HFF-Myc (cell line): ENCODE results near the gene GALNT2.

Experiments used
- DNase-seq: peaks from one replicate; pipeline ENCODE4 v3.0.0-alpha.2; 2011; ENCODE audit warnings: low read depth; ENCODE audit errors: extremely low read depth
- H3K4me3 ChIP-seq: replicated peaks from 2 replicates; pipeline ENCODE4 v1.5.1; 2011; ENCODE audit warnings: low read depth, mild to moderate bottlenecking, control low read depth, low read length
- TF ChIP-seq, protein P1 (sequence below): IDR thresholded peaks from 2 replicates; pipeline ENCODE4 v1.5.1; 2012; ENCODE audit warnings: mild to moderate bottlenecking, low read depth, low read length, control low read depth; ENCODE audit errors: missing control alignments

Gene GALNT2

DNA sequence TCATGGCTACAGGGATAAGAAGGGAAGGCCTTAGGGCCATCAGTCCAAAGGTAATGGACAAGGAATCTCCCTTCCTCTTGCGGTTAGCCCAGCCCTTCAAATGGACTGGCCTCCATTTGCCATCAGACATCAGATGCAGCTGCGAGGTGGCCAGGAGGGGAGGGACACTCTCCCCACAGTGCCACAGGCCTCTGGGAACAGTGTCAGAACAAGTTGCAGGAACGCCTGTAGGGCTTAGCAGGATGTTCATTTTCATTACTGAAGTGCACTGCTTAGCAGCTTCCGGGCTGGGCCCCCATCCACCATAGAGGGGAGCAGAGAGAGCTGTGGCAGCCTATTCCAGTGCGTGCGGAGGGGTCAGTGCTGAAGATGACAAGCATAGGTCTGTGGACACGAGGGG is 127.5 kb downstream of the GALNT2 start:
- DNase-seq: no peak
- TF ChIP-seq, protein P1, sequence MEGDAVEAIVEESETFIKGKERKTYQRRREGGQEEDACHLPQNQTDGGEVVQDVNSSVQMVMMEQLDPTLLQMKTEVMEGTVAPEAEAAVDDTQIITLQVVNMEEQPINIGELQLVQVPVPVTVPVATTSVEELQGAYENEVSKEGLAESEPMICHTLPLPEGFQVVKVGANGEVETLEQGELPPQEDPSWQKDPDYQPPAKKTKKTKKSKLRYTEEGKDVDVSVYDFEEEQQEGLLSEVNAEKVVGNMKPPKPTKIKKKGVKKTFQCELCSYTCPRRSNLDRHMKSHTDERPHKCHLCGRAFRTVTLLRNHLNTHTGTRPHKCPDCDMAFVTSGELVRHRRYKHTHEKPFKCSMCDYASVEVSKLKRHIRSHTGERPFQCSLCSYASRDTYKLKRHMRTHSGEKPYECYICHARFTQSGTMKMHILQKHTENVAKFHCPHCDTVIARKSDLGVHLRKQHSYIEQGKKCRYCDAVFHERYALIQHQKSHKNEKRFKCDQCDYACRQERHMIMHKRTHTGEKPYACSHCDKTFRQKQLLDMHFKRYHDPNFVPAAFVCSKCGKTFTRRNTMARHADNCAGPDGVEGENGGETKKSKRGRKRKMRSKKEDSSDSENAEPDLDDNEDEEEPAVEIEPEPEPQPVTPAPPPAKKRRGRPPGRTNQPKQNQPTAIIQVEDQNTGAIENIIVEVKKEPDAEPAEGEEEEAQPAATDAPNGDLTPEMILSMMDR: no peak
- H3K4me3 ChIP-seq: no peak overlapping the region

DNA sequence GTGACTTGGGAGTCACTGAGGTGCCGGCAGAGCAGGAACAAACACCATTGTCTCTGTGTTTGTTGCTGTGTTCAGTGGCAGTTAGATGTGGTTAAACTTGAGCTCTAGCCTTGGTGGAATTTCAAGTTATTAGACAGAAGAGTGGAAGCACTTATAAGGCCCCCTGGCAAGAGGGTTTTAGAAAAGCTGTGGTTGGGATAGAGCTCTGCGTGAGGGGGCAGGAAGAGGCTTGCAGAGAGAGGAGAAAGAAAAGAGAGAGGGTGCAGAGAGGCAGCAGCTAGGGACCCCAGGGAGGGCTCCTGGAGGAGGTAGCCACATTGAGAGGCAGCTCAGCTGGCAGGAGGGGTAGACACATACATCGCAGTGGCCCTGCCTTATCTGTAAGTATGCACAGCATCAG is 128.2 kb downstream of the GALNT2 start:
- TF ChIP-seq, protein P1: no peak

DNA sequence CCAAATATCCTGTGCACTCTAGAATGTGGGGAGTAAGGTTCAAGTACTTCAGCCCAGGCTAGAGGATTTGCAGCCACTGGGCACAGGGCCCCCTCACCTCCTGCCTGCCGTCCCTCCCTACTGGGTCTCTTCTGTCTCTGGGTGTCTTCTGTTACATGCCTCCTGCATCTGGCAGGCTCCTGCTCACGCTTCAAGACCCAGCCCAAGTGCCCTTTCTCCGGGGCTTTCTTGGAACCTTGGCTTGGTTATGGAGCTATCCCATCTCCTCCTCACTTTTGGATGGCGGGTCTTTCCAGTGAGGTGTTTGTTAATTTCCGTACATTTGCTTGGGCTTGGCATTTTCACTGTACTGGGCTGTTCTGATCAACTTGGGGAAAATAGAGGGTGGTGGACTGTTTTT is 129.0 kb downstream of the GALNT2 start:
- DNase-seq: no peak
- TF ChIP-seq, protein P1: no peak
- H3K4me3 ChIP-seq: no peak overlapping the region

More for the DNA sequence above, 128.2 kb downstream of the GALNT2 start:
- DNase-seq: no peak
- no peak overlapping the region for H3K4me3 ChIP-seq

DNA sequence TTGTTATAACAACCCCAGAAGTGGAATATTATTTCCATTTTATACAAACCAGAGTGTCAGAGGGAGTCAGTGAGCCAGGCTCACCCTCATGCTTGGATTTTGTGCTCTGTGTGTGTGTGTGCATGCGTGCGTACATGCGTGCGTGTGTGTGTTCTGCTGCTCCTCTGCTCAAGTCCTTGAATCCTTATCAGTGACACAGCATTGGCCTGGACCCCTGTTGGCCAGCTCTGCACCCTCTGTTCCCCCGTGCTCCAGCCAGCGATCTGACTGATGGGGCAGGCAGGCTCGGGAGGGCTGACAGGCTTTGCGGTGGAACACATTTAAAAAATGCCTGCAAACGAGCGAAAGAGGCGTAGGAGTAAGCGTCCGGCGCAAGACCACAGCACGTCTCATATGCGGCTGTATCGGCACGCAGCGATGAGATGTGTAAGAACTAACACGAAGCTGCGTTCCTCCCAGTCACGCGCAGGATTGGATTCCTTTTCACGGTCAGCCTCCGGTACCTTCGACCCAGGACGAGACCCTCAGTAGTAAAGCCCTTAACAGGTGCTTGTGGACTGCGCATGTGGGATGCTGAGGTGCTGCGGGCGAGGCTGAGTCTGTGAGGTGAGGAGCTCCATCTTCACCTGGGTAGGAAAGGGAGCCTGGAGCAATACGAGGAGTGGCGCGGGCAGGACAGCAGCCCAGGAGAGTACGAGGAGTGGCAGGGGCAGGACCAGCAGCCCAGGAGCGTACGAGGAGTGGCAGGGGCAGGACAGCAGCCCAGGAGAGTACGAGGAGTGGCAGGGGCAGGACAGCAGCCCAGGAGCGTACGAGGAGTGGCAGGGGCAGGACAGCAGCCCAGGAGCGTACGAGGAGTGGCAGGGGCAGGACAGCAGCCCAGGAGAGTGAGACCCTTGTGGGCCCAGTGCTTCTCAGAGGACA is 130.9 kb downstream of the GALNT2 start:
- H3K4me3 ChIP-seq: no peak overlapping the region
- no peak for DNase-seq
- TF ChIP-seq, protein P1: no peak

DNA sequence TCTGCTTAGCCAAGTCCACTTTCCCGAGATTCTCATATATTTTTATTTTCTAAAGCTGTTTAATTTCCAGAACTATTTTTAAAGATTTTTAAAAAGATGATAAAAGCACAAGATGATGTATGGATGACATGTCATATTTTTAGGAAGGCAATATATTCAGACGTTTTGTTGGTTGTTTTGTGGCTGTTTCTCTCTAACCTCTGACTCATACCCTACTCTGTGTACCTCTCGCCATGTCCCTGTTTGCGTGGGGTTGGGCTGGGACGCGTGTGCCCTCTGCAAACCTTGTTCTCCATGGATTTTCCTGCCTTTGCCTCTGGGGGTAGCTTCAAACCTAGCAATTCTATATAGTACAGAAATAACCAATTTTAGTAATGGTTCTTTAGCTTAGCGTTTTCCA is 132.0 kb downstream of the GALNT2 start:
- TF ChIP-seq, protein P1: no peak
- DNase-seq: no peak
- no peak overlapping the region for H3K4me3 ChIP-seq

DNA sequence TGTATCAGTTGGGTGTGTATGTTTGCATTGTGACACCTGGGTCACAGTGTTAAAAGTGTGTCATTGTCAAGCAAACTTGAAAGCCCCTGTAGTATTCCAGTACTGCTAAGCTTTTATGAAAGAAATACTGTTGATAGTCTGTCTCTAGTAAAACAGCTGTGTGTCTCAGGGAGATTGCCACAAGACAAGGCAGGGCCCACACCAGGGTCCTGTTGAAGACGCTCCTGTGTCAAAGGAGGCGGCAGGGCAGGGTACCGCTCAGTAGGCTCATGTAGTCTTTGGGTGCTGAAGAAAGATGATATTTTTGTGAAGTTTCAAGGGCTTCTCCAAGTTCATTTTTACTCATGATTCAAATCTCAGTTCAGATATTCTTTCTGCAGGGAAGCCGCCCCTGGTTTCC is 132.5 kb downstream of the GALNT2 start:
- DNase-seq: no peak
- no peak overlapping the region for H3K4me3 ChIP-seq
- TF ChIP-seq, protein P1: no peak
